ENCODE measurements around the gene OCSTAMP. TPM values are rescaled to one million over a fixed set of nuclear protein-coding genes. Genes with fewer than 3 reads are reported as not detected.

OCSTAMP gene
- polyA plus RNA-seq, 1 donor (not counting 4 experiments of a cell fraction or from before 2014, with no cell fraction given), result not detected

GRCh38 chr20:46572790-46573189 is 22.3 kb upstream of the OCSTAMP start:
- no peak for DNase-seq (ENCODE audit: low read depth, low spot score)
- Histone ChIP-seq H3K9ac (ENCODE audit: control insufficient read depth, extremely low read depth, insufficient read depth, low read length) (no peak overlapping the region), H3K4me2 (ENCODE audit: control insufficient read depth, extremely low read depth, insufficient read depth, low read depth, low read length) (no peak overlapping the region), H3K4me3 (ENCODE audit: control insufficient read depth in 2 of 3, extremely low read depth in 1 of 3, insufficient read depth in 2 of 3, low read depth in 1 of 3, low read length in 3 of 3) (no peak overlapping the region), H3K36me3 (ENCODE audit: control insufficient read depth in 2 of 2, extremely low read depth in 1 of 2, insufficient read depth in 2 of 2, low read length in 2 of 2) (no peaks in the 10 kb centered on the region), H3K4me1 (ENCODE audit: control insufficient read depth, extremely low read depth, insufficient read depth, low read length) (no peaks in the 10 kb centered on the region), H3K27me3 (ENCODE audit: control insufficient read depth, extremely low read depth, insufficient read depth, low read length) (no peaks in the 10 kb centered on the region), H3K9me1 (ENCODE audit: control insufficient read depth, extremely low read depth, insufficient read depth, low read length) (no peaks in the 10 kb centered on the region), H4K20me1 (ENCODE audit: control insufficient read depth, extremely low read depth, insufficient read depth, low read length) (no peaks in the 10 kb centered on the region), H3K9me3 (ENCODE audit: control insufficient read depth, low read depth, low read length) (no peaks in the 10 kb centered on the region), H2AFZ (ENCODE audit: control insufficient read depth, low read length) (no peak overlapping the region), H3K79me2 (ENCODE audit: control insufficient read depth, insufficient read depth, low read length) (no peaks in the 10 kb centered on the region), H3K27ac (ENCODE audit: control insufficient read depth, insufficient read depth, low read length) (no peak overlapping the region)
- dilution Hi-C loops (cut with MboI; ENCODE audit: extremely low pct_ligation_motif_present, low sequenced_read_pairs), result no loop called here
- TF ChIP-seq CTCF (optimal IDR thresholded peaks at IDR 0.05 in 1 of 3, IDR thresholded peaks at IDR 0.05 in 1 of 3, conservative IDR thresholded peaks at IDR 0.05 in 1 of 3; ENCODE audit: extremely low read depth in 1 of 3, insufficient read depth in 2 of 3, low read length in 3 of 3) (no peak), EZH2 (IDR thresholded peaks at IDR 0.05; ENCODE audit: low read length) (no peak)
- FAIRE-seq, result no peak

- Histone ChIP-seq H4K20me1 (ENCODE audit: control insufficient read depth, extremely low read depth, insufficient read depth, low read length) (no peaks in the 10 kb centered on the region), H3K9me1 (ENCODE audit: control insufficient read depth, extremely low read depth, insufficient read depth, low read length) (no peaks in the 10 kb centered on the region), H3K9me3 (ENCODE audit: control insufficient read depth, low read depth, low read length) (no peaks in the 10 kb centered on the region), H2AFZ (ENCODE audit: control insufficient read depth, low read length) (no peak overlapping the region), H3K36me3 (ENCODE audit: control insufficient read depth in 2 of 2, extremely low read depth in 1 of 2, insufficient read depth in 2 of 2, low read length in 2 of 2) (no peaks in the 10 kb centered on the region), H3K27ac (ENCODE audit: control insufficient read depth, insufficient read depth, low read length) (no peak overlapping the region), H3K4me2 (ENCODE audit: control insufficient read depth, extremely low read depth, insufficient read depth, low read depth, low read length) (no peak overlapping the region), H3K9ac (ENCODE audit: control insufficient read depth, extremely low read depth, insufficient read depth, low read length) (no peak overlapping the region), H3K79me2 (ENCODE audit: control insufficient read depth, insufficient read depth, low read length) (no peaks in the 10 kb centered on the region), H3K4me1 (ENCODE audit: control insufficient read depth, extremely low read depth, insufficient read depth, low read length) (no peaks in the 10 kb centered on the region), H3K27me3 (ENCODE audit: control insufficient read depth, extremely low read depth, insufficient read depth, low read length) (no peaks in the 10 kb centered on the region), H3K4me3 (ENCODE audit: control insufficient read depth in 2 of 3, extremely low read depth in 1 of 3, insufficient read depth in 2 of 3, low read depth in 1 of 3, low read length in 3 of 3) (no peak overlapping the region)
- no peak for FAIRE-seq
- no peak for DNase-seq (ENCODE audit: low read depth, low spot score)
- dilution Hi-C loops (cut with MboI; ENCODE audit: extremely low pct_ligation_motif_present, low sequenced_read_pairs), result no loop called here
- TF ChIP-seq EZH2 (IDR thresholded peaks at IDR 0.05; ENCODE audit: low read length) (no peak), CTCF (optimal IDR thresholded peaks at IDR 0.05 in 1 of 3, IDR thresholded peaks at IDR 0.05 in 1 of 3, conservative IDR thresholded peaks at IDR 0.05 in 1 of 3; ENCODE audit: extremely low read depth in 1 of 3, insufficient read depth in 2 of 3, low read length in 3 of 3) (no peak)
Observed at GRCh38 chr20:46572153-46572552, 21.7 kb upstream of the OCSTAMP start.

Data from keratinocyte (primary cell).